GM03348 (cell line): ENCODE results near the gene ZNF816.
"Not testable (repeated sequence)": the region's sequence is repeated elsewhere in the genome, so short reads cannot be mapped to it uniquely, and the experiment has no call there.

Source experiments
- DNase-seq: peaks from one replicate; pipeline ENCODE4 v3.0.0; 2012; ENCODE audit warnings: low spot score

The ZNF816 gene

GRCh38 chr19:52924641-52925040, 38.0 kb downstream of the ZNF816 start:
- DNase-seq = not testable (repeated sequence)

- DNase-seq = peak; percentile 21
These were observed 38.7 kb downstream of the ZNF816 start for GRCh38 chr19:52923778-52924593.

- peak; percentile 93 for DNase-seq
These were observed 39.6 kb downstream of the ZNF816 start, which contains the start of gene ZNF888 for GRCh38 chr19:52922841-52923777. Gene ZNF888 (minus strand): TSS chr19:52923428. CDS start chr19:52917873, 5,555 bp downstream.

- no peak for DNase-seq
These were observed 45.1 kb downstream of the ZNF816 start for GRCh38 chr19:52917531-52917930.

- DNase-seq = no peak
These were observed 52.0 kb downstream of the ZNF816 start for GRCh38 chr19:52910648-52911047.

GRCh38 chr19:52904052-52904780, 58.5 kb downstream of the ZNF816 start:
- not testable (repeated sequence) for DNase-seq

- DNase-seq = no peak
These were observed 60.8 kb downstream of the ZNF816 start for GRCh38 chr19:52901842-52902241.
